IMR-90 (cell line): Measurements from ENCODE around the gene PTPRN2. TPM values are rescaled to one million over a fixed set of nuclear protein-coding genes. Genes with fewer than 3 reads are reported as not detected.

ENCODE experiments used
- ATAC-seq: fragments of 200-7000 bp; cut with Tn5 transposase; 2 replicates; pipeline ENCODE4 v1.9.1; 2020; ENCODE audit warnings: low read depth, mild to moderate bottlenecking, moderate library complexity
- BruUV-seq: library from RNA; stranded (reverse); fragments of 400-500 nt; replicated peaks from 2 replicates; lab custom pipeline; 2021; lab: Mats Ljungman, UMichigan
- CTCF ChIA-PET: fragments of 300-600 bp; formaldehyde crosslinking; extraction: SDS; loops from one replicate; lab custom pipeline; 2021; ENCODE audit warnings: antibody characterized with exemption; lab: Yijun Ruan, JAX
- POLR2A ChIA-PET: fragments of 300-600 bp; sonication (Branson Sonifier 250); formaldehyde crosslinking; loops from one replicate; lab custom pipeline; 2022; ENCODE audit warnings: antibody characterized with exemption; ENCODE audit not compliant: unreplicated experiment; lab: Charles Lee
- DNase-seq: peaks from one replicate; pipeline ENCODE4 v3.0.0; 2013
- H2AFZ ChIP-seq: replicated peaks from 2 replicates; pipeline ENCODE3; 2013; ENCODE audit warnings: low read length, mild to moderate bottlenecking; ENCODE audit not compliant: poor library complexity
- H2AK5ac ChIP-seq: 2 replicates; pipeline ENCODE4 v1.6.1; 2013; ENCODE audit warnings: low read depth, low read length, inconsistent platforms
- H2AK9ac ChIP-seq: replicated peaks from 2 replicates; pipeline ENCODE3; 2013; ENCODE audit warnings: mild to moderate bottlenecking, low read depth, low read length, moderate library complexity; ENCODE audit not compliant: poor library complexity
- H2BK120ac ChIP-seq: 2 replicates; pipeline ENCODE4 v1.6.1; 2013; ENCODE audit warnings: low read depth, low read length, inconsistent platforms
- H2BK15ac ChIP-seq: 3 replicates; pipeline ENCODE4 v1.6.1; 2013; ENCODE audit warnings: low read depth, low read length, inconsistent platforms
- H2BK20ac ChIP-seq: 2 replicates; pipeline ENCODE4 v1.6.1; 2013; ENCODE audit warnings: low read depth, mild to moderate bottlenecking, inconsistent platforms, low read length, moderate library complexity
- H2BK5ac ChIP-seq: 2 replicates; pipeline ENCODE4 v1.6.1; 2013; ENCODE audit warnings: mild to moderate bottlenecking, low read depth, low read length, inconsistent platforms; ENCODE audit not compliant: poor library complexity, severe bottlenecking
- H3K14ac ChIP-seq: replicated peaks from 2 replicates; pipeline ENCODE4 v1.6.1; 2013; ENCODE audit warnings: low read depth, low read length, inconsistent platforms
- H3K18ac ChIP-seq: 2 replicates; pipeline ENCODE4 v1.6.1; 2013; ENCODE audit warnings: low read depth, low read length, control low read depth
- H3K23ac ChIP-seq: 2 replicates; pipeline ENCODE4 v1.6.1; 2013; ENCODE audit warnings: low read depth, low read length, inconsistent platforms
- H3K27ac ChIP-seq: 2 replicates; pipeline ENCODE4 v1.5.1; 2013; ENCODE audit warnings: mild to moderate bottlenecking, control low read depth, low read length; ENCODE audit not compliant: insufficient read depth
- H3K27me3 ChIP-seq: 2 replicates; pipeline ENCODE4 v1.6.1; 2013; ENCODE audit warnings: low read length; ENCODE audit not compliant: control insufficient read depth, insufficient read depth
- H3K36me3 ChIP-seq: 2 replicates; pipeline ENCODE4 v1.6.1; 2013; ENCODE audit warnings: low read length, mixed read lengths; ENCODE audit not compliant: control insufficient read depth, insufficient read depth
- H3K4ac ChIP-seq: 2 replicates; pipeline ENCODE4 v1.6.1; 2013; ENCODE audit warnings: low read depth, low read length, inconsistent platforms
- H3K4me1 ChIP-seq: 2 replicates; pipeline ENCODE4 v1.6.1; 2013; ENCODE audit warnings: low read length, mixed read lengths; ENCODE audit not compliant: control insufficient read depth, insufficient read depth
- H3K4me2 ChIP-seq: 2 replicates; pipeline ENCODE4 v1.6.1; 2013; ENCODE audit warnings: low read depth, mild to moderate bottlenecking, control low read depth, low read length, moderate library complexity
- H3K4me3 ChIP-seq: 2 replicates; pipeline ENCODE4 v1.5.1; 2013; ENCODE audit warnings: low read depth, mild to moderate bottlenecking, control low read depth, low read length, moderate library complexity; ENCODE audit not compliant: insufficient read depth
- H3K56ac ChIP-seq: 2 replicates; pipeline ENCODE4 v1.6.1; 2013; ENCODE audit warnings: low read length, inconsistent platforms; ENCODE audit not compliant: insufficient read depth; ENCODE audit errors: extremely low read depth
- H3K79me1 ChIP-seq, 2 experiments: 2 replicates each; pipeline ENCODE4 v1.6.1; 2013; ENCODE audit warnings: low read length in 2 of 2, inconsistent platforms in 1 of 2, low read depth in 1 of 2
- H3K9ac ChIP-seq: 2 replicates; pipeline ENCODE4 v1.6.1; 2013; ENCODE audit warnings: low read depth, low read length, control low read depth
- H3K9me1 ChIP-seq: 2 replicates; pipeline ENCODE4 v1.6.1; 2013; ENCODE audit warnings: low read length, inconsistent platforms; ENCODE audit not compliant: insufficient read depth
- H3K9me3 ChIP-seq: 2 replicates; pipeline ENCODE4 v1.6.1; 2013; ENCODE audit warnings: low read length; ENCODE audit not compliant: control insufficient read depth, insufficient read depth
- H4K20me1 ChIP-seq: 2 replicates; pipeline ENCODE4 v1.6.1; 2013; ENCODE audit warnings: low read length, inconsistent platforms; ENCODE audit not compliant: insufficient read depth
- H4K5ac ChIP-seq: 2 replicates; pipeline ENCODE4 v1.6.1; 2013; ENCODE audit warnings: mild to moderate bottlenecking, low read depth, low read length, control low read depth
- H4K8ac ChIP-seq, 2 experiments: 2 replicates each; pipeline ENCODE4 v1.6.1; 2013; ENCODE audit warnings: low read depth in 2 of 2, low read length in 2 of 2, control low read depth in 1 of 2, inconsistent platforms in 1 of 2
- H4K91ac ChIP-seq: 2 replicates; pipeline ENCODE4 v1.6.1; 2013; ENCODE audit warnings: low read depth, low read length, inconsistent platforms; ENCODE audit not compliant: insufficient read depth
- BHLHE40 ChIP-seq: fragments of 150-350 bp; IDR thresholded peaks from 2 replicates; pipeline ENCODE4 v1.6.1; 2016; ENCODE audit warnings: mild to moderate bottlenecking, low read depth, low read length
- MXI1 ChIP-seq: IDR thresholded peaks from 2 replicates; pipeline ENCODE4 v1.6.1; 2012; ENCODE audit warnings: low read depth, mild to moderate bottlenecking, low read length, moderate library complexity, borderline replicate concordance
- WGBS, 2 experiments: methylation state at CpG; one replicate each; pipeline versions ENCODE4 v1.1.5 to v1.1.7; 2013; ENCODE audit warnings: missing lambda C conversion rate in 2 of 2; ENCODE audit not compliant: insufficient read length in 1 of 2; ENCODE audit errors: extremely low coverage in 2 of 2; 5-methylcytosine and 5-hydroxymethylcytosine counted together
- dilution Hi-C: fragments of 300-500 bp; cut with HindIII; formaldehyde crosslinking; loops from one replicate; pipeline ENCODE4 v1.14.3; 2018; ENCODE audit warnings: low sequenced_read_pairs; ENCODE audit not compliant: unreplicated experiment
- in situ Hi-C: fragments of 300-500 bp; cut with MboI; formaldehyde crosslinking; loops from 3 replicates; pipeline ENCODE4 v1.14.3; 2019; ENCODE audit warnings: low sequenced_read_pairs, inconsistent platforms, mixed read lengths
- intact Hi-C: fragments of 100-400 bp; cut with micrococcal nuclease; formaldehyde crosslinking; loops from 2 replicates; pipeline ENCODE4 v1.10.0; 2022
- polyA plus RNA-seq, 3 experiments: library from polyadenylated mRNA; depleted of rRNA; stranded (reverse); fragments of >200 nt; gene quantifications; 2 replicates each; pipeline ENCODE4 v1.2.3, GENCODE V29; 2012; ENCODE audit warnings: low replicate concordance in 1 of 3
- total RNA-seq: library from RNA; depleted of rRNA; stranded (reverse); fragments of >200 nt; gene quantifications from 2 replicates; pipeline ENCODE4 v1.2.3, GENCODE V29; 2012

Gene PTPRN2
- total and polyA plus RNA-seq, 2 of the 4 experiments (the other 2 are of a cell fraction), result 0.03 TPM; not detected in 1

GRCh38 chr7:158098125-158099030 is 489.2 kb downstream of the PTPRN2 start:
- H2AFZ ChIP-seq, result no peak overlapping the region
- H3K9ac ChIP-seq, result no peak overlapping the region
- H4K8ac ChIP-seq, result no peak overlapping the region
- no peak overlapping the region for H3K23ac ChIP-seq
- 89% methylated on average over 25 of the region's 54 CpGs; no CpG with 5 or more reads in 1 of the 2 experiments for WGBS, 2 experiments
- no peaks in the 10 kb centered on the region for H3K36me3 ChIP-seq
- no peak overlapping the region for H2BK15ac ChIP-seq
- in situ Hi-C loops (no loop called here), intact Hi-C loops (no loop called here), dilution Hi-C loops (no loop called here)
- no peak overlapping the region for H4K5ac ChIP-seq
- no peak overlapping the region for H2BK5ac ChIP-seq
- H3K4me2 ChIP-seq, result no peak overlapping the region
- H3K4ac ChIP-seq, result no peak overlapping the region
- H2AK9ac ChIP-seq, result no peak overlapping the region
- no peak overlapping the region for H2BK20ac ChIP-seq
- no peak overlapping the region for H2AK5ac ChIP-seq
- DNase-seq (no peak), ATAC-seq (no peak)
- H3K4me1 ChIP-seq, result no peaks in the 10 kb centered on the region
- TF ChIP-seq MXI1 (no peak), BHLHE40 (no peak)
- no peaks in the 10 kb centered on the region for H3K27me3 ChIP-seq
- H4K20me1 ChIP-seq, result no peaks in the 10 kb centered on the region
- H3K56ac ChIP-seq, result no peak overlapping the region
- no peak overlapping the region for H4K91ac ChIP-seq
- no peak overlapping the region for H3K4me3 ChIP-seq
- ChIA-PET CTCF (no interaction called here), POLR2A (no interaction called here)
- no peak overlapping the region for H3K27ac ChIP-seq
- BruUV-seq, result no TSS peak
- no peak overlapping the region for H2BK120ac ChIP-seq
- no peak overlapping the region for H3K14ac ChIP-seq
- H3K79me1 ChIP-seq, result no peaks in the 10 kb centered on the region
- peaks cover 40% of the 10 kb centered on the region for H3K9me3 ChIP-seq
- no peak overlapping the region for H3K18ac ChIP-seq
- H3K9me1 ChIP-seq, result no peaks in the 10 kb centered on the region
